GM12878 (cell line): ENCODE measurements around the gene USPL1. TPM values are rescaled to one million over a fixed set of nuclear protein-coding genes. Genes with fewer than 3 reads are reported as not detected.

Source experiments
- BCL3 ChIP-seq: IDR thresholded peaks from 2 replicates; pipeline ENCODE4 v1.6.1; 2011; ENCODE audit warnings: borderline replicate concordance, low read depth, mild to moderate bottlenecking, moderate library complexity, low read length; ENCODE audit not compliant: insufficient read depth, poor library complexity, severe bottlenecking
- BHLHE40 ChIP-seq, 2 experiments: fragments of 450-650 bp in 1 of 2; IDR thresholded peaks; 2 replicates each; pipeline ENCODE4 v1.6.1; 2011 to 2017; ENCODE audit warnings: low read depth in 2 of 2, borderline replicate concordance in 1 of 2, improper control_type of control experiment in 1 of 2, low read length in 1 of 2, mild to moderate bottlenecking in 1 of 2
- CHD2 ChIP-seq: IDR thresholded peaks from 2 replicates; pipeline ENCODE4 v1.6.1; 2011; ENCODE audit warnings: low read depth, low read length, improper control_type of control experiment, borderline replicate concordance
- CTCF ChIP-seq, 3 experiments: IDR thresholded peaks in 2 of 3; conservative IDR thresholded peaks in 1 of 3; 2 replicates each; pipeline ENCODE4 v1.5.1; 2011; ENCODE audit warnings: low read depth in 3 of 3, low read length in 3 of 3, mild to moderate bottlenecking in 3 of 3, control low read depth in 2 of 3, moderate library complexity in 2 of 3, inconsistent platforms in 1 of 3, mixed read lengths in 1 of 3; ENCODE audit not compliant: control insufficient read depth in 2 of 3, insufficient read depth in 1 of 3; ENCODE audit errors: extremely low read depth in 1 of 3
- E2F8 ChIP-seq: fragments of 450-650 bp; IDR thresholded peaks from 2 replicates; pipeline ENCODE4 v1.6.1; 2018; ENCODE audit warnings: mild to moderate bottlenecking, low read depth, moderate library complexity; ENCODE audit not compliant: partially characterized antibody
- EED ChIP-seq: sonication (generic); IDR thresholded peaks from 2 replicates; pipeline ENCODE4 v1.6.1; 2016; ENCODE audit warnings: antibody characterized with exemption, low read depth
- ESRRA ChIP-seq: IDR thresholded peaks from 2 replicates; pipeline ENCODE4 v1.6.1; 2012; ENCODE audit warnings: mild to moderate bottlenecking, low read length, improper control_type of control experiment
- GATAD2B ChIP-seq: fragments of 450-650 bp; conservative IDR thresholded peaks from 2 replicates; pipeline ENCODE4 v1.6.1; 2017; ENCODE audit warnings: low read depth, mild to moderate bottlenecking, moderate library complexity
- KAT2A ChIP-seq: conservative IDR thresholded peaks from 2 replicates; pipeline ENCODE4 v1.6.1; 2011; ENCODE audit warnings: low read depth, low read length; ENCODE audit not compliant: control insufficient read depth
- MAX ChIP-seq: IDR thresholded peaks from 2 replicates; pipeline ENCODE4 v1.6.1; 2012; ENCODE audit warnings: low read depth, low read length, improper control_type of control experiment
- MTA3 ChIP-seq: IDR thresholded peaks from 2 replicates; pipeline ENCODE4 v1.6.1; 2012; ENCODE audit warnings: low read length, inconsistent platforms, borderline replicate concordance
- NBN ChIP-seq: fragments of 450-650 bp; IDR thresholded peaks from 2 replicates; pipeline ENCODE4 v1.6.1; 2016
- NFXL1 ChIP-seq: fragments of 450-650 bp; IDR thresholded peaks from 2 replicates; pipeline ENCODE4 v1.6.1; 2017; ENCODE audit warnings: antibody characterized with exemption, mild to moderate bottlenecking, borderline replicate concordance
- POU2F2 ChIP-seq: IDR thresholded peaks from 3 replicates; pipeline ENCODE4 v1.6.1; 2011; ENCODE audit warnings: low read depth, mild to moderate bottlenecking, low read length, borderline replicate concordance
- SP1 ChIP-seq: IDR thresholded peaks from one replicate; pipeline ENCODE4 v1.6.1; 2011; ENCODE audit warnings: low read depth, low read length
- TCF12 ChIP-seq: IDR thresholded peaks from 2 replicates; pipeline ENCODE4 v1.6.1; 2011; ENCODE audit warnings: low read depth, mild to moderate bottlenecking, low read length
- USF1 ChIP-seq: IDR thresholded peaks from 2 replicates; pipeline ENCODE4 v1.6.1; 2011; ENCODE audit warnings: borderline replicate concordance, low read depth, mild to moderate bottlenecking, moderate library complexity, mixed read lengths, low read length; ENCODE audit not compliant: insufficient read depth; ENCODE audit errors: extremely low read length
- ZBTB4 ChIP-seq: fragments of 450-650 bp; formaldehyde crosslinking; IDR thresholded peaks from 2 replicates; pipeline ENCODE4 v1.4.0; 2022; ENCODE audit warnings: mild to moderate bottlenecking, moderate library complexity
- ZNF207 ChIP-seq: fragments of 450-650 bp; IDR thresholded peaks from 2 replicates; pipeline ENCODE4 v1.6.1; 2014; ENCODE audit warnings: antibody characterized with exemption, mild to moderate bottlenecking, borderline replicate concordance
- polyA plus RNA-seq, 11 experiments: library from polyadenylated mRNA; depleted of rRNA in 4 of 11; unstranded in 6 of 11; stranded (reverse) in 5 of 11; fragments of >200 nt; fragmentation: Nextera tagmentation in 4 of 11; fragmentation: Illumina TruSeq in 1 of 11; extraction: Ambion mirVana in 4 of 11; extraction: Trizol in 1 of 11; gene quantifications; 1 replicate in 1 of 11; 2 replicates in 10 of 11; pipeline versions ENCODE4 v1.2.1 to v1.2.3, GENCODE V29; 2011 to 2016; ENCODE audit warnings: inconsistent platforms in 2 of 11, missing spikeins in 2 of 11, low read depth in 1 of 11
- total RNA-seq, 4 experiments: library from RNA; depleted of rRNA in 3 of 4; stranded (reverse); fragments of >200 nt in 3 of 4; fragmentation: Illumina TruSeq in 1 of 4; extraction: Trizol in 1 of 4; gene quantifications; 2 replicates each; pipeline versions ENCODE4 v1.2.1 to v1.2.3, GENCODE V29; 2013 to 2021

The USPL1 gene
- total and polyA plus RNA-seq, 10 of the 15 experiments (the other 5 are each of a cell fraction or from before 2014, with no cell fraction given) = 7.9 to 23.2 (median 15.8) TPM

- TF ChIP-seq POU2F2 = 0 out of 3 replicates have a peak, but pooled peaks have one; percentile 20
- no peak for TF ChIP-seq NBN
- TF ChIP-seq CHD2 = 0 out of 2 replicates have a peak, but pooled peaks have one; percentile 45
- peak; percentile 97 to 98 for TF ChIP-seq BHLHE40 (IDR thresholded peaks at IDR 0.05; ENCODE audit: borderline replicate concordance in 1 of 2, low read depth in 2 of 2, low read length in 1 of 2)
- TF ChIP-seq ZBTB4 (CRISPR knock-in tag) = no peak
- peak; percentile 47; the same call in 1 of the 2 replicates for TF ChIP-seq MTA3
- TF ChIP-seq NFXL1 = no peak
- no peak for TF ChIP-seq ZNF207
- TF ChIP-seq E2F8 = no peak
- TF ChIP-seq BCL3 = no peak
- TF ChIP-seq CTCF (IDR thresholded peaks at IDR 0.05 in 2 of 3, conservative IDR thresholded peaks at IDR 0.05 in 1 of 3; ENCODE audit: control insufficient read depth in 2 of 3, extremely low read depth in 1 of 3, insufficient read depth in 1 of 3, low read depth in 3 of 3, low read length in 3 of 3) = no peak
- no peak for TF ChIP-seq KAT2A
- TF ChIP-seq MAX = no peak
- no peak for TF ChIP-seq ESRRA
- TF ChIP-seq EED = peak; percentile 85
- peak; percentile 76 for TF ChIP-seq USF1
- no peak for TF ChIP-seq SP1
- TF ChIP-seq TCF12 = peak; percentile 79
- TF ChIP-seq GATAD2B = no peak
Measured at GRCh38 chr13:30607908-30608307, 9.8 kb upstream of the USPL1 start (continued).
